CD4-positive, alpha-beta T cell treated with Interferon alpha-2 for 1 hour (primary cell): ENCODE measurements around the gene ZSCAN30.
"Not testable (repeated sequence)": the region's sequence is repeated elsewhere in the genome, so short reads cannot be mapped to it uniquely, and the experiment has no call there.

Source experiments
- DNase-seq, 2 donors: peaks; one replicate each; pipeline ENCODE4 v3.0.0-alpha.2; 2020 to 2022

Gene ZSCAN30

DNA sequence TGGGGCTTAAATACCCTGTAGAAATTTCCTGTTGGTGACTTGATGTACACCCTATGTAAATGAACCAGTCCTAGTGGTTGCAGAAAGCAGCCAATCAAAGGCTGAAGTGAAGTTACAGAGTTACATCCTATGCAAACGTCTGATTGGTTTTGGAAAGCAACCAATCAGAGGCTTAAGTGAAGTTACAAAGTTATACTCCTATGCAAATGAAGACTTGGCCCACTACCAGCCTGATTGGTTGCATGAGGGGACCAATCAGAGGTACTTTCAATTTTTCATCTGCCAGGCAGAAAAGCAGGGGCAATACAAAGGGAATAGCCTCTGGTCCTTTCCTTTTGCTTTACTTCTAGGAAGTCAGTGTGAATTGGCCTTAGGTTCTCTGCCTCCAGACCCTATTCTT is 62.8 kb downstream of the ZSCAN30 start:
- DNase-seq: no peak

DNA sequence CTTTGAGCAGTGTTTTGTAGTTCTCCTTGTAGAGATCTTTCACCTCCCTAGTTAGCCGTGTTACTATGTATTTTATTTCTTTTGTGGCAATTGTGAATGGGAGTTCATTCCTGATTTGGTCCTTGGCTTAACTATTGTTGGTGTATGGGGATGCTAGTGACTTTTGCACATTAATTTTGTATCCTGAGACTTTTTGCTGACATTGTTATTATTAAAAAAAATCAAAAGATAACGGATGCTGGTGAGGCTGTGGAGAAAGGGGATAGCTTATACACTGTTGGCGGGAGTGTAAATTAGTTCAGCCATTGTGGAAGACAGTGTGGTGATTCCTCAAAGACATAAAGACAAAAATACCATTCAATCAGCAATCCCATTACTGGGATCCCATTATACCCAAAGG is 66.2 kb downstream of the ZSCAN30 start:
- DNase-seq: no peak

DNA sequence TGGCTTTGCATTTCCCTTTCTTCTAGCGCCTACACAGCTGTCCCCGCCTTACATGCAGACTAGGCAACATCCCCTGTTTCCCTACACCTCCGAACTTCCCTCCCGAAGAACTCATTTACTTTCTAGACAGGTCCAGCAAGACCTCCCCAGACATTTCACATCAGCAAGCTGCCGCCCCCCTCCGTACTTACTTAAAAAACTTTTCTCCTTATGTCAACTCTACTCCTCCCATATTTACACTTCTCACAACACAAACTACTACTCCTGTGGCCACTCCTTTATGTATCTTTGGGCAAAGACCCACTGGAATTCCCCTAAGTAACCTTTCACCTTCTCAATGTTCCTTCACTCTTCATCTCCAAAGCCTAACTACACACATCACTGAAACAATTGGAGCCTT is 69.6 kb downstream of the ZSCAN30 start:
- DNase-seq: no peak

DNA sequence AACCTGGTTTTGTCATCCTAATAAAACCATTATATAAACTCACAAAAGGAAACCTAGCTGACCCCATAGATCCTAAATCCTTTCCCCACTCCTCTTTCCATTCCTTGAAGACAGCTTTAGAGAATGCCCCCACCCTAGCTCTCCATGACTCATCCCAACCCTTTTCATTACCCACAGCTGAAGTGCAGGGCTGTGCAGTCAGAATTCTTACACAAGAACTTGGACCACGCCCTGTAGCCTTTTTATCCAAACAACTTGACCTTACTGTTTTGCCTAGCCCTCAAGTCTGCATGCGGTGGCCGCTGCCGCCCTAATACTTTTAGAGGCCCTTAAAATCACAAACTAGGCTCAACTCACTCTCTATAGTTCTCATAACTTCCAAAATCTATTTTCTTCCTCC is 70.7 kb downstream of the ZSCAN30 start:
- DNase-seq: not testable (repeated sequence)

DNA sequence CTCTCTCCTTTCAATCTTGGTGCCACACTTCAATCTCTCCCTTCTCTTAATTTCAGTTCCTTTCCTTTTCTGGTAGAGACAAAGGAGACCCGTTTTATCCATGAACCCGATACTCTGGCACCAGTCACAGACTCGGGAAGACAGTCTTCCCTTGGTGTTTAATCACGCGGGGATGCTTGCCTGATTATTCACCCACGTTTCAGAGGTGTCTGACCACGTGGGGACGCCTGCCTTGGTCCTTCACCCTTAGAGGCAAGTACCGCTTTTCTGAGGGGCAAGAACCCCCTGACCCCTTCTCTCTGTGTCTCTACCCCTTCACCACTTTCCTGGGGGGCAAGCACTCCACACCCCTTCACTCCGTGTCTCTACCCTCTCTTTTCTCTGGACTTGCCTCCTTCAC is 73.4 kb downstream of the ZSCAN30 start:
- not testable (repeated sequence) for DNase-seq

DNA sequence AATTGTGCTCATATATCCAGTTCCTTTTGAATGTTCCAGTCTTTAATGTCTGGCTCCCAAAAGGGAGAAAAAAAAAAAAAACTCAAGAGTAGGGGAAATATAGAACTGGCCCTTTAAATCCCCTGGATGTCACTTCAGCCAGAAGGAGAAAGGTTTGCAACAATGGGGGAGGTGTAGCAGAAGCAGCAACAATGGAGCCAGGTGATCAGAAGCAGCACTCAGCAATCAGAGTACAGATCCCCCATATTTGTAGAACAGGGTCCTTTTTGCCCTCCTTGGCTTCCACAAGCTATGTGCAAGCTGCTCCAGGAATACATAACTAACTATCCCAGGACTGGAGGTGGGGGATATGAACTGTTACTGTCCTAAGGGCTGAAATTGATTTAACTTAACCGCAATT is 75.0 kb downstream of the ZSCAN30 start:
- DNase-seq: no peak

DNA sequence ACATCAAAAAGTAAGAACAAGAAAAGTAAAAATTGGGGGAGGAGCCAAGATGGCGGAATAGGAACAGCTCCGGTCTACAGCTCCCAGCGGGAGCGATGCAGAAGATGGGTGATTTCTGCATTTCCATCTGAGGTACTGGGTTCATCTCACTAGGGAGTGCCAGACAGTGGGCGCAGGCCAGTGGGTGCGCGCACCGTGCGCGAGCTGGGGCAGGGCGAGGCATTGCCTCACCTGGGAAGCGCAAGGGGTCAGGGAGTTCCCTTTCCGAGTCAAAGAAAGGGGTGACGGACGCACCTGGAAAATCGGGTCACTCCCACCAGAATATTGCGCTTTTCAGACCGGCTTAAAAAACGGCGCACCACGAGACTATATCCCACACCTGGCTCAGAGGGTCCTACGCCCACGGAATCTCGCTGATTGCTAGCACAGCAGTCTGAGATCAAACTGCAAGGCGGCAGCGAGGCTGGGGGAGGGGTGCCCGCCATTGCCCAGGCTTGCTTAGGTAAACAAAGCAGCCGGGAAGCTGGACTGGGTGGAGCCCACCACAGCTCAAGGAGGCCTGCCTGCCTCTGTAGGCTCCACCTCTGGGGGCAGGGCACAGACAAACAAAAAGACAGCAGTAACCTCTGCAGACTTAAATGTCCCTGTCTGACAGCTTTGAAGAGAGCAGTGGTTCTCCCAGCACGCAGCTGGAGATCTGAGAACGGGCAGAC is 84.1 kb downstream of the ZSCAN30 start:
- DNase-seq: not testable (repeated sequence)

DNA sequence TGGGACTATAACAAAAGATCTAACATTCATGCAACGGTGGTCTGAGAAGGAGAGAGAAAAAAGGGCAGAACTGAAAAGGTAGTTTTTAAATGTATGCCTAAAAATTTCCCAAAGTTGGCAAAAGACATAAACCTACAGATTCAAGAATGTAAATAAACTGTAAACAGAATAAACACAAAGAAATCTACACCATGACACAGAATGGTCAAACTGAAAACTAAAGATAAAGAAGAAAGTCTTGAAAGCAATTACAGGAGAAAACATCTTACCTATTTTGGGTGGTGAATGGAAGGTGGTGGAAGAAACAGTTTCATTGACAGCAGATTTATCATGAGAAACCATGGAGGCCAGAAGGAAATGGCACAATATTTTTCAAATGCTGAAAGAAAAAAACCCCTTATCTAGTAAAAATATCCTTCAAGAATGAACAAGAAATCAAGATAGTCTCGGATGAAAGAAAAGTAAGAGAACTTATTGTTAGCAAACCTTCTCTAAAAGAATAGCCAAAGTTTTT is 84.8 kb downstream of the ZSCAN30 start:
- no peak for DNase-seq

DNA sequence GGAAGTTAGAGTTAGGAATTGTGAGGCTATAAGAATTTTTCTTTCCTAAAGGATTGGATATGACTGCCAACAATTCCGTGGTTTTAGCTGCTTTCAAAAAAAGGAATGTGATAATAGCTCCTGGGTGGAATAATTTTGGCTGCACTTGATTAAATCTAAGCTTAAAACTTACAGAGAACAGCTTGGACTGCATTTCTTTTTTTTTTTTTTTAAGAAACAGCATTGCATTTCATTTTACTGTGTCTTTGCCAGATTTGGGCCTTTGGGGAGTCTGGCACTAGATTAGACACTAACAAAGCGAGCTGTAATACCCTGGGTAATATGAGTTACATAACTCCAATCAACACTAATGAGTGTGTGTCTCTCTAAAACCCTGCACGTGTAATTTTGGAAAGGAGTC is 87.0 kb downstream of the ZSCAN30 start:
- no peak for DNase-seq

DNA sequence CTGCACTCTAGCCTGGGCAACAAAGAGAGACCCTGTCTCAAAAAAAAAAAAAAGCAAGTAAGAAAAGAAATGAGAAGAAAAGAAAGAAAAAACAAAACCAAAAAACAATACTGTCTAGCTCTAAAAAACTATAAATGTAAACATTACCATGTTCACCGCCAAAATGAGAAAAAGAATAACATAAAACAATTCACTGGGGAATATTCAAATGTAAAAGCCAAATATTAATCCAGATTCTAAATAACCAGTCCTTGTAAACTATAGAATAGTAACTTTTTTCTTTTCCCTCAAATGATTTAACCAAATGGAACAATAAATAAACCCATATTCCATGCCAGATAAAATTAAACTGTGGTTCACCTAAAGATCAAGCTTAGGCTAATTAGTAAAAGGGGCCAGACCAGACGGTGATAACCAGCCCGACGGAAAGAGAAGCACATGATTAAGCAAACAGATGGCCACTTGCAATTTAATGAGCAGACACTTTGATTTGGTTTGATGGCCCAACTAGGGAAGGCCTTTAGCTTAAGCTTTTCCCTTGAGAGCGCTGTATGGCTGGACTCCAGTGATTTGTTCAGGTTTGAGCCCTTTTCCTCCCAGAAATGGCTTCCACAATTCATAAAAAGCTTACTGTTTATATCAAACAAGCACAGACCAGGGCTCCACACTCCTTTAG is 88.6 kb downstream of the ZSCAN30 start:
- DNase-seq: no peak
